GM12878 (cell line): ENCODE measurements around the gene WWOX. TPM values are rescaled to one million over a fixed set of nuclear protein-coding genes. Genes with fewer than 3 reads are reported as not detected.

Experiments used
- ATAC-seq: fragments of 200-7000 bp; cut with Tn5 transposase; 3 replicates; pipeline ENCODE4 v1.9.1; 2020; ENCODE audit warnings: mild to moderate bottlenecking, moderate library complexity
- BruUV-seq: library from RNA; stranded (reverse); fragments of 400-500 nt; replicated peaks from 2 replicates; lab custom pipeline; 2021; lab: Mats Ljungman, UMichigan
- CTCF ChIA-PET: fragments of 300-600 bp; sonication (Branson Sonifier 250); formaldehyde crosslinking; extraction: SDS; loops from one replicate; lab custom pipeline; 2021; ENCODE audit warnings: inconsistent platforms; lab: Yijun Ruan, JAX
- POLR2A ChIA-PET: fragments of 350-600 bp; formaldehyde crosslinking; extraction: SDS; loops from one replicate; lab custom pipeline; 2021; ENCODE audit warnings: inconsistent platforms; lab: Charles Lee
- RAD21 ChIA-PET: fragments of 300-600 bp; sonication (Branson Sonifier 250); formaldehyde crosslinking; loops from one replicate; lab custom pipeline; 2023; ENCODE audit warnings: antibody characterized with exemption; ENCODE audit not compliant: unreplicated experiment; lab: Charles Lee
- SMC1A ChIA-PET: fragments of 300-600 bp; sonication (Branson Sonifier 250); formaldehyde crosslinking; loops from one replicate; lab custom pipeline; 2023; ENCODE audit not compliant: unreplicated experiment, uncharacterized antibody; lab: Charles Lee
- DNase-seq: peaks from one replicate; pipeline ENCODE4 v3.0.0-alpha.2; 2011; ENCODE audit warnings: low read depth, low spot score
- FAIRE-seq: peaks from 3 replicates; lab custom pipeline; 2011; peaks lifted over from hg19 to GRCh38; lab: Jason Lieb, UNC
- H2AFZ ChIP-seq: 2 replicates; pipeline ENCODE4 v1.6.0; 2011; ENCODE audit warnings: low read depth, low read length, control low read depth; ENCODE audit not compliant: control insufficient read depth
- H3K27ac ChIP-seq: 2 replicates; pipeline ENCODE4 v1.5.1; 2011; ENCODE audit warnings: control low read depth; ENCODE audit not compliant: control insufficient read depth, insufficient read depth
- H3K27me3 ChIP-seq, 2 experiments: replicated peaks in 1 of 2; 2 replicates each; pipeline versions ENCODE4 v1.6.0 to v1.6.1; 2011; ENCODE audit warnings: low read length in 1 of 2; ENCODE audit not compliant: control insufficient read depth in 2 of 2, insufficient read depth in 2 of 2
- H3K36me3 ChIP-seq, 2 experiments: 2 replicates each; pipeline ENCODE4 v1.5.1; 2011; ENCODE audit warnings: low read length in 1 of 2; ENCODE audit not compliant: control insufficient read depth in 2 of 2, insufficient read depth in 2 of 2
- H3K4me1 ChIP-seq: 2 replicates; pipeline ENCODE4 v1.6.1; 2011; ENCODE audit warnings: mild to moderate bottlenecking, low read length, moderate library complexity, mixed read lengths; ENCODE audit not compliant: control insufficient read depth, insufficient read depth
- H3K4me2 ChIP-seq: 2 replicates; pipeline ENCODE4 v1.6.0; 2011; ENCODE audit warnings: control low read depth; ENCODE audit not compliant: control insufficient read depth, insufficient read depth
- H3K4me3 ChIP-seq: fragments of 200-600 bp; sonication (generic); 2 replicates; pipeline ENCODE4 v1.5.1; 2016
- H3K79me2 ChIP-seq: 2 replicates; pipeline ENCODE4 v1.6.0; 2011; ENCODE audit warnings: low read length; ENCODE audit not compliant: control insufficient read depth, insufficient read depth
- H3K9ac ChIP-seq: 2 replicates; pipeline ENCODE4 v1.8.0; 2011; ENCODE audit warnings: low read length, control low read depth, mixed read lengths; ENCODE audit not compliant: control insufficient read depth, insufficient read depth
- H3K9me3 ChIP-seq: replicated peaks from 3 replicates; pipeline ENCODE4 v1.5.1; 2011; ENCODE audit warnings: mild to moderate bottlenecking, low read length; ENCODE audit not compliant: control insufficient read depth, insufficient read depth
- H4K20me1 ChIP-seq: 2 replicates; pipeline ENCODE4 v1.6.0; 2011; ENCODE audit not compliant: control insufficient read depth, insufficient read depth
- ASH2L ChIP-seq: fragments of 300-600, 200-600 bp; sonication (generic); IDR thresholded peaks from 2 replicates; pipeline ENCODE4 v1.6.1; 2017; ENCODE audit warnings: low read depth, mild to moderate bottlenecking, borderline replicate concordance
- ATF2 ChIP-seq: IDR thresholded peaks from 2 replicates; pipeline ENCODE4 v1.6.1; 2012; ENCODE audit warnings: low read length, inconsistent platforms
- BRCA1 ChIP-seq: IDR thresholded peaks from 2 replicates; pipeline ENCODE4 v1.6.1; 2011; ENCODE audit warnings: low read depth, low read length, improper control_type of control experiment
- CUX1 ChIP-seq: IDR thresholded peaks from 2 replicates; pipeline ENCODE4 v1.6.1; 2012; ENCODE audit warnings: improper control_type of control experiment, low read depth, low read length; ENCODE audit not compliant: insufficient replicate concordance
- EP300 ChIP-seq, 2 experiments: fragments of 150-350 bp in 1 of 2; IDR thresholded peaks; 2 replicates each; pipeline ENCODE4 v1.6.1; 2011 to 2012; ENCODE audit warnings: low read depth in 2 of 2, low read length in 2 of 2, borderline replicate concordance in 1 of 2, improper control_type of control experiment in 1 of 2, inconsistent platforms in 1 of 2; ENCODE audit not compliant: control insufficient read depth in 1 of 2
- IKZF1 ChIP-seq: fragments of 450-650 bp; conservative IDR thresholded peaks from 2 replicates; pipeline ENCODE4 v1.6.1; 2017; ENCODE audit warnings: antibody characterized with exemption, mild to moderate bottlenecking
- JUNB ChIP-seq: IDR thresholded peaks from 2 replicates; pipeline ENCODE4 v1.6.1; 2016; ENCODE audit warnings: antibody characterized with exemption, mild to moderate bottlenecking
- KLF5 ChIP-seq: fragments of 450-650 bp; IDR thresholded peaks from 2 replicates; pipeline ENCODE4 v1.6.1; 2014; ENCODE audit warnings: mild to moderate bottlenecking; ENCODE audit not compliant: partially characterized antibody
- NR2F1 ChIP-seq: fragments of 450-650 bp; conservative IDR thresholded peaks from 2 replicates; pipeline ENCODE4 v1.6.1; 2017; ENCODE audit warnings: mild to moderate bottlenecking
- RELA ChIP-seq: fragments of 450-650 bp; IDR thresholded peaks from 2 replicates; pipeline ENCODE4 v1.8.0; 2014; ENCODE audit warnings: borderline replicate concordance; ENCODE audit not compliant: partially characterized antibody
- SREBF1 ChIP-seq: IDR thresholded peaks from 2 replicates; pipeline ENCODE4 v1.6.1; 2012; ENCODE audit warnings: mild to moderate bottlenecking, low read length
- TCF3 ChIP-seq: IDR thresholded peaks from 2 replicates; pipeline ENCODE4 v1.6.1; 2012; ENCODE audit warnings: low read depth, mild to moderate bottlenecking, low read length, borderline replicate concordance; ENCODE audit not compliant: insufficient read depth
- ZBTB4 ChIP-seq: fragments of 450-650 bp; formaldehyde crosslinking; IDR thresholded peaks from 2 replicates; pipeline ENCODE4 v1.4.0; 2022; ENCODE audit warnings: mild to moderate bottlenecking, moderate library complexity
- ZNF217 ChIP-seq: fragments of 450-650 bp; IDR thresholded peaks from 2 replicates; pipeline ENCODE4 v1.6.1; 2017; ENCODE audit warnings: antibody characterized with exemption, mild to moderate bottlenecking
- WGBS: methylation state at CpG from one replicate; pipeline ENCODE4 v1.1.6; 2016; ENCODE audit warnings: low lambda C conversion rate; ENCODE audit not compliant: insufficient replicate concordance, insufficient coverage; ENCODE audit errors: missing lambda C conversion rate; 5-methylcytosine and 5-hydroxymethylcytosine counted together
- in situ Hi-C: fragments of 300-500 bp; cut with MboI; formaldehyde crosslinking; loops from 9 replicates; pipeline ENCODE4 v1.14.3; 2018; ENCODE audit warnings: mixed read lengths
- intact Hi-C: fragments of 100-400 bp; cut with micrococcal nuclease; formaldehyde crosslinking; loops from one replicate; pipeline ENCODE4 v1.14.2; 2022; ENCODE audit not compliant: unreplicated experiment
- polyA plus RNA-seq, 11 experiments: library from polyadenylated mRNA; depleted of rRNA in 4 of 11; unstranded in 6 of 11; stranded (reverse) in 5 of 11; fragments of >200 nt; fragmentation: Nextera tagmentation in 4 of 11; fragmentation: Illumina TruSeq in 1 of 11; extraction: Ambion mirVana in 4 of 11; extraction: Trizol in 1 of 11; gene quantifications; 1 replicate in 1 of 11; 2 replicates in 10 of 11; pipeline versions ENCODE4 v1.2.1 to v1.2.3, GENCODE V29; 2011 to 2016; ENCODE audit warnings: inconsistent platforms in 2 of 11, missing spikeins in 2 of 11, low read depth in 1 of 11
- total RNA-seq, 4 experiments: library from RNA; depleted of rRNA in 3 of 4; stranded (reverse); fragments of >200 nt in 3 of 4; fragmentation: Illumina TruSeq in 1 of 4; extraction: Trizol in 1 of 4; gene quantifications; 2 replicates each; pipeline versions ENCODE4 v1.2.1 to v1.2.3, GENCODE V29; 2013 to 2021

The WWOX gene
- total and polyA plus RNA-seq, 10 of the 15 experiments (the other 5 are each of a cell fraction or from before 2014, with no cell fraction given) = 2.8 to 24.4 (median 17.8) TPM

GRCh38 chr16:78372277-78372676 is 272.8 kb downstream of the WWOX start:
- SMC1A ChIA-PET = no interaction called here
- no peak for TF ChIP-seq ZBTB4 (CRISPR knock-in tag)
- TF ChIP-seq ZNF217 = no peak
- no peak for TF ChIP-seq KLF5
- TF ChIP-seq RELA = no peak
- no peak for TF ChIP-seq EP300 (IDR thresholded peaks at IDR 0.05; ENCODE audit: borderline replicate concordance in 1 of 2, control insufficient read depth in 1 of 2, low read depth in 2 of 2, low read length in 2 of 2)
- no peak for TF ChIP-seq ATF2
- TF ChIP-seq SREBF1 = no peak
- TF ChIP-seq JUNB = no peak
- TF ChIP-seq ASH2L = no peak
- no peak for TF ChIP-seq BRCA1
- no peak for TF ChIP-seq CUX1
- TF ChIP-seq TCF3 = no peak
- TF ChIP-seq IKZF1 = no peak
- no peak for TF ChIP-seq NR2F1

More at GRCh38 chr16:78372277-78372676, 272.8 kb downstream of the WWOX start:
- no peak overlapping the region for H3K4me3 ChIP-seq
- H2AFZ ChIP-seq = no peak overlapping the region
- in situ Hi-C loops (no loop called here), intact Hi-C loops (no loop called here)
- FAIRE-seq = no peak
- no peak for ATAC-seq
- H3K79me2 ChIP-seq = no peaks in the 10 kb centered on the region
- H3K27me3 ChIP-seq = no peaks in the 10 kb centered on the region
- ChIA-PET CTCF (no interaction called here), POLR2A (no interaction called here), RAD21 (no interaction called here)
- no peak for DNase-seq
- WGBS = 52% methylated on average over 3 of the region's 3 CpGs
- H3K9me3 ChIP-seq = no peaks in the 10 kb centered on the region
- no peak overlapping the region for H3K9ac ChIP-seq
- BruUV-seq = no TSS peak
- no peak overlapping the region for H3K4me2 ChIP-seq
- no peaks in the 10 kb centered on the region for H4K20me1 ChIP-seq
- no peak overlapping the region for H3K27ac ChIP-seq
- H3K4me1 ChIP-seq = no peaks in the 10 kb centered on the region
- H3K36me3 ChIP-seq = no peaks in the 10 kb centered on the region
